Measurements from ENCODE around the gene COL26A1.

DNA sequence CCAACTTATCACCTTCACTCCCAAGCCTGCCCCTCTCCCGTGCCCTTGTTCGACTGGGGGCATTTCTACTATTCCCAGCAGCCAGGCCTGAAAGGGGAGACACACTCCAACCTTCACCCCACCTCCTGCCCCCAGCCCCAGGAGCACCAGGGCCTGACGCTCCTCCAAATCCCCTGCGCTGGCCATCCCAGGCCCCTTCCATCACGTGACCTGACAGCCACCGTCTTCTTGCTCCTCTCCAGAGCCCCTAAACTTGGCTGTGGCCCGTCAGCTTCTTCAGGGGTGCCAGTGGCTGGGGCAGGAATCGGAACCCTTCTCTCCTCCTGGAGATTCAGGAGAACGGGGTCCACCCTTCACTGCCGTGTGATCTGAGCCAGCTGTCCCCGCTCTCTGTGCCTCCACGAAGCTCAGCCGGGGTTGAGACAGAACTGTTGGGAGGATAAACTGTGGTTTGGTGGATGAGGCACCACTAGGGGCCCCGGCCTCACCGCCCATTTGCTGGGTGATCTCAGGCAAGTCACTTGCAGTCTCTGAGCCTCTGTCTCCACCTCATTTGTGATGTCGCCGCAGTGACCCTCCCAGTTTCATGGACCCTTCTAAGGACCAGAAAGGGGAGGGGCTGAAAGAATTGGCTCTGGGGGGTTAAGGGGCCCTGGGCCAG lies 175.4 kb downstream of the COL26A1 start:
- TF ChIP-seq POLR2AphosphoS5 (IDR thresholded peaks at IDR 0.05; ENCODE audit: borderline replicate concordance, low read depth, low read length) (no peak), EZH2 (IDR thresholded peaks at IDR 0.05) (no peak)

Measured in SK-N-MC (cell line).